H9 (cell line): ENCODE results near the gene UPP1. TPM values are rescaled to one million over a fixed set of nuclear protein-coding genes. Genes with fewer than 3 reads are reported as not detected.
A peak's percentile ranks its signal among the peaks of the same experiment; 100 is the strongest.

Experiments
- DNase-seq: peaks from one replicate; pipeline ENCODE4 v3.0.0-alpha.2; 2017
- H2AFZ ChIP-seq: one replicate; pipeline ENCODE4 v1.6.1; 2013; ENCODE audit warnings: mild to moderate bottlenecking, low read length, control low read depth, moderate library complexity
- H2AK5ac ChIP-seq: 2 replicates; pipeline ENCODE4 v1.6.1; 2013; ENCODE audit warnings: low read length, control low read depth, mixed read lengths; ENCODE audit not compliant: insufficient read length
- H2BK120ac ChIP-seq: one replicate; pipeline ENCODE4 v1.6.1; 2013; ENCODE audit warnings: low read depth, mild to moderate bottlenecking, low read length, control low read depth, inconsistent platforms; ENCODE audit not compliant: poor library complexity, severe bottlenecking
- H2BK12ac ChIP-seq: 2 replicates; pipeline ENCODE4 v1.6.1; 2013; ENCODE audit warnings: low read length, control low read depth, mixed read lengths, low read depth; ENCODE audit not compliant: insufficient read length
- H2BK15ac ChIP-seq: 2 replicates; pipeline ENCODE4 v1.6.1; 2013; ENCODE audit warnings: low read depth, low read length, control low read depth
- H2BK20ac ChIP-seq: one replicate; pipeline ENCODE4 v1.6.1; 2013; ENCODE audit warnings: low read depth, mild to moderate bottlenecking, low read length, control low read depth, inconsistent platforms; ENCODE audit not compliant: poor library complexity, severe bottlenecking
- H2BK5ac ChIP-seq: 2 replicates; pipeline ENCODE4 v1.6.1; 2013; ENCODE audit warnings: low read length, control low read depth, mixed read lengths; ENCODE audit not compliant: insufficient read length
- H3K14ac ChIP-seq: 2 replicates; pipeline ENCODE4 v1.6.1; 2013; ENCODE audit warnings: low read length, control low read depth; ENCODE audit not compliant: insufficient read depth
- H3K18ac ChIP-seq: 2 replicates; pipeline ENCODE4 v1.6.1; 2013; ENCODE audit warnings: low read depth, mild to moderate bottlenecking, mixed read lengths, low read length, control low read depth; ENCODE audit not compliant: insufficient read length
- H3K23ac ChIP-seq: 2 replicates; pipeline ENCODE4 v1.6.1; 2013; ENCODE audit warnings: low read length, control low read depth, mixed read lengths, low read depth; ENCODE audit not compliant: insufficient read length
- H3K23me2 ChIP-seq: 2 replicates; pipeline ENCODE4 v1.6.1; 2013; ENCODE audit warnings: low read depth, mild to moderate bottlenecking, mixed read lengths, low read length, control low read depth; ENCODE audit not compliant: insufficient read length, poor library complexity, severe bottlenecking
- H3K27ac ChIP-seq: 2 replicates; pipeline ENCODE4 v1.5.1; 2013; ENCODE audit warnings: low read length, control low read depth, mixed read lengths, low read depth; ENCODE audit not compliant: insufficient read length
- H3K27me3 ChIP-seq: 2 replicates; pipeline ENCODE4 v1.6.1; 2013; ENCODE audit warnings: low read length, control low read depth, inconsistent platforms; ENCODE audit not compliant: insufficient read depth
- H3K4ac ChIP-seq: 2 replicates; pipeline ENCODE4 v1.6.1; 2013; ENCODE audit warnings: low read depth, mild to moderate bottlenecking, control low read depth, inconsistent platforms, low read length, moderate library complexity
- H3K4me1 ChIP-seq: 2 replicates; pipeline ENCODE4 v1.6.1; 2013; ENCODE audit warnings: low read length, control low read depth, inconsistent platforms; ENCODE audit not compliant: insufficient read depth
- H3K4me2 ChIP-seq: 2 replicates; pipeline ENCODE4 v1.6.1; 2013; ENCODE audit warnings: low read length, control low read depth, mixed read lengths; ENCODE audit not compliant: insufficient read length, insufficient read depth
- H3K56ac ChIP-seq: 2 replicates; pipeline ENCODE4 v1.6.1; 2013; ENCODE audit warnings: low read depth, mild to moderate bottlenecking, mixed read lengths, low read length, control low read depth; ENCODE audit not compliant: insufficient read length
- H3K79me1 ChIP-seq: 2 replicates; pipeline ENCODE4 v1.6.1; 2013; ENCODE audit warnings: low read depth, mild to moderate bottlenecking, moderate library complexity, low read length, control low read depth, inconsistent platforms; ENCODE audit not compliant: insufficient read depth, poor library complexity, severe bottlenecking
- H3K79me2 ChIP-seq: 2 replicates; pipeline ENCODE4 v1.6.1; 2013; ENCODE audit warnings: low read length, control low read depth, inconsistent platforms; ENCODE audit not compliant: insufficient read depth
- H3K9ac ChIP-seq: 2 replicates; pipeline ENCODE4 v1.6.1; 2013; ENCODE audit warnings: low read length, control low read depth, mixed read lengths; ENCODE audit not compliant: insufficient read length; ENCODE audit errors: extremely low read depth
- H3K9me3 ChIP-seq: one replicate; pipeline ENCODE4 v1.6.1; 2013; ENCODE audit warnings: low read depth, low read length, inconsistent platforms; ENCODE audit not compliant: control insufficient read depth
- H3T11ph ChIP-seq: one replicate; pipeline ENCODE4 v1.6.1; 2013; ENCODE audit warnings: mild to moderate bottlenecking, low read length, control low read depth, inconsistent platforms
- H4K20me1 ChIP-seq: one replicate; pipeline ENCODE4 v1.6.1; 2013; ENCODE audit not compliant: control insufficient read depth, insufficient read length, insufficient read depth
- H4K5ac ChIP-seq: 2 replicates; pipeline ENCODE4 v1.6.1; 2013; ENCODE audit warnings: low read depth, mild to moderate bottlenecking, mixed read lengths, low read length, control low read depth; ENCODE audit not compliant: insufficient read length
- H4K8ac ChIP-seq: replicated peaks from 2 replicates; pipeline ENCODE4 v1.6.1; 2013; ENCODE audit warnings: low read length, control low read depth, mixed read lengths, low read depth; ENCODE audit not compliant: insufficient read length
- H4K91ac ChIP-seq: 2 replicates; pipeline ENCODE4 v1.6.1; 2013; ENCODE audit warnings: low read depth, mild to moderate bottlenecking, moderate library complexity, mixed read lengths, low read length, control low read depth; ENCODE audit not compliant: insufficient read length
- H3K27ac Mint-ChIP-seq, 3 experiments: 2 replicates in 2 of 3; 3 replicates in 1 of 3; pipeline ENCODE4 v1.8.0; 2020 to 2021; ENCODE audit warnings: mixed read lengths in 3 of 3, mild to moderate bottlenecking in 1 of 3, moderate library complexity in 1 of 3
- H3K27me3 Mint-ChIP-seq: 2 replicates; pipeline ENCODE4 v1.8.0; 2021; ENCODE audit warnings: low read depth, mild to moderate bottlenecking, moderate library complexity, mixed read lengths
- H3K36me3 Mint-ChIP-seq, 3 experiments: 2 replicates in 2 of 3; 3 replicates in 1 of 3; pipeline ENCODE4 v1.8.0; 2020 to 2021; ENCODE audit warnings: low read depth in 3 of 3, mixed read lengths in 3 of 3; ENCODE audit not compliant: insufficient read depth in 1 of 3
- H3K4me1 Mint-ChIP-seq, 2 experiments: 2 replicates each; pipeline ENCODE4 v1.8.0; 2020; ENCODE audit warnings: mixed read lengths in 2 of 2
- H3K4me3 Mint-ChIP-seq, 2 experiments: 2 replicates in 1 of 2; 3 replicates in 1 of 2; pipeline ENCODE4 v1.8.0; 2020 to 2021; ENCODE audit warnings: mild to moderate bottlenecking in 2 of 2, mixed read lengths in 2 of 2, moderate library complexity in 1 of 2
- H3K9me3 Mint-ChIP-seq, 2 experiments: 2 replicates in 1 of 2; 3 replicates in 1 of 2; pipeline ENCODE4 v1.8.0; 2020; ENCODE audit warnings: mild to moderate bottlenecking in 2 of 2, mixed read lengths in 2 of 2, moderate library complexity in 1 of 2
- CTCF ChIP-seq: fragments of 200-600 bp; sonication (generic); conservative IDR thresholded peaks from 3 replicates; pipeline ENCODE4 v1.8.0; 2021; ENCODE audit warnings: antibody characterized with exemption, mild to moderate bottlenecking
- WGBS: extraction: QIAGEN DNeasy Blood & Tissue Kit; methylation state at CpG from one replicate; pipeline ENCODE4 v1.1.7; 2013; ENCODE audit warnings: missing lambda C conversion rate, low lambda C conversion rate, mixed read lengths; ENCODE audit not compliant: insufficient read length; ENCODE audit errors: extremely low coverage; 5-methylcytosine and 5-hydroxymethylcytosine counted together
- total RNA-seq: library from RNA; stranded (reverse); gene quantifications from 2 replicates; pipeline ENCODE4 v1.2.1, GENCODE V29; 2021

Gene UPP1
- total RNA-seq, 1 experiment from 2014 or later, result 34.2 TPM

DNA sequence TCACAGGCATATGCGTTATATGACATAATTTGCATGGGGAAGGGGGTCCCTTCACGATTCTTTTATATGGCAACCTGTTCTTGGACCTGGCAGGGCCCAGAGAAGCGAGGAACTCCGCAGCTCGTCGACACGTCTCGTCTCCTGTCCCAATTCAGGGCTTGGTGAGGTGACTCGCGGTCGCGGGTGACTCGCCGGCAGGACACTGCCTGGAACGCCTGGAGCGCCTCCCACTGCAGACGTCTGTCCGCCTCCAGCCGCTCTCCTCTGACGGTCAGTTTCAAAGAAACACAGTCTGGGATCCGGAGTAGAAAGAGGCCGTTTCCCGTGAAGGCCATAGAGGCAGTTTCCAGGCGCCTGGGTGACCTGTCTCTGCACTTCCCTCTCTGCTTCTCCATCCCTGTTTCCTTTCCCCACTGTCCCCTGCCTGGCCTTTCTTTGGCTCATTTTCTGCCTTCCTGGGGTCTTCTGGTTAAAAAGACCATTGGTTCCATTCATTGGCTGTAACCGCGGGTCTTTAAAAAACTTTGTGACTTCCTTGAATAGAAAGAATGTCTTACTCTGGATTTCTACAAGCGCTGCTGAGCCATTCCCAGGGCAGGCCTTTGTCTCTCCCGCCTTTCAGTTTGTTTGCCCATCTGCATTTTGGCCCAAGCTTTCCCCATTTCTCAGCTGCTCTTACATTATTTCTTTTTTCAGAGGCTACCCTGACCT lies 1.2 kb downstream of the UPP1 start:
- no peak overlapping the region for H2BK120ac ChIP-seq
- H3K4me1 ChIP-seq, result peaks cover 9% of the 10 kb centered on the region; the same call in 1 of the 2 replicates
- WGBS, result no CpG with 5 or more reads among the region's 28 CpGs
- peak overlapping the region; percentile 67 for H3K9ac ChIP-seq
- H3K4me1 Mint-ChIP-seq, result peaks cover 37 to 45% of the 10 kb centered on the region in 2 experiments
- H4K20me1 ChIP-seq, result no peaks in the 10 kb centered on the region
- DNase-seq, result peak; percentile 46
- H3K23ac ChIP-seq, result no peak overlapping the region
- no peak overlapping the region for H3T11ph ChIP-seq
- peak overlapping the region; percentile 94 for H3K4me2 ChIP-seq
- peak overlapping the region; percentile 68 to 93 (median 85); a peak in 6 of 7 replicates for H3K27ac Mint-ChIP-seq
- H3K9me3 Mint-ChIP-seq, result no peaks in the 10 kb centered on the region; a peak in 1 of 5 replicates
- no peak overlapping the region for H2BK5ac ChIP-seq
- H4K5ac ChIP-seq, result no peak overlapping the region
- no peaks in the 10 kb centered on the region for H3K79me1 ChIP-seq
- no peak overlapping the region for H4K91ac ChIP-seq
- H3K14ac ChIP-seq, result peak overlapping the region; percentile 59
- no peak overlapping the region for H2AK5ac ChIP-seq
- no peak overlapping the region for H3K27ac ChIP-seq
- H2BK20ac ChIP-seq, result no peak overlapping the region
- no peak overlapping the region for H3K4ac ChIP-seq
- H3K36me3 Mint-ChIP-seq, result peaks cover 19 to 43% (median 43%) of the 10 kb centered on the region in 3 experiments; a peak in 6 of 7 replicates
- 0 out of 2 replicates have a peak, but pooled peaks cover 2% of the 10 kb centered on the region for H3K79me2 ChIP-seq
- no peaks in the 10 kb centered on the region for H3K9me3 ChIP-seq
- no peak overlapping the region for H4K8ac ChIP-seq
- peak overlapping the region; percentile 79 to 89 for H3K4me3 Mint-ChIP-seq
- peaks cover 14% of the 10 kb centered on the region for H3K23me2 ChIP-seq
- H3K27me3 Mint-ChIP-seq, result no peaks in the 10 kb centered on the region; the same call in none of the 2 replicates
- H3K27me3 ChIP-seq, result no peaks in the 10 kb centered on the region
- no peak overlapping the region for H2BK12ac ChIP-seq
- no peak overlapping the region for H2BK15ac ChIP-seq
- no peak for TF ChIP-seq CTCF
- no peak overlapping the region for H3K18ac ChIP-seq
- no peak overlapping the region for H3K56ac ChIP-seq
- no peak overlapping the region for H2AFZ ChIP-seq
